ENCODE measurements around the gene GGT1. TPM values are rescaled to one million over a fixed set of nuclear protein-coding genes. Genes with fewer than 3 reads are reported as not detected.
"Not testable (repeated sequence)": the region's sequence is repeated elsewhere in the genome, so short reads cannot be mapped to it uniquely, and the experiment has no call there.

The GGT1 gene
- polyA plus RNA-seq (ENCODE audit: insufficient read length in 3 of 3), result 10 to 100 TPM; 42.8 to 72.1 (median 50.8) TPM
- long read RNA-seq, donor 1, partial matches to known transcripts, result 6 of 7 reads
- long read RNA-seq, donor 1, other reads (novel, unspliced or antisense), result 0 of 7 reads
- long read RNA-seq, donor 2, result 0 reads
- long read RNA-seq, donor 3, partial matches to known transcripts, result 5 of 7 reads
- long read RNA-seq, donor 3, other reads (novel, unspliced or antisense), result 0 of 7 reads
- long read RNA-seq, donor 4, partial matches to known transcripts, result 5 of 5 reads
- long read RNA-seq, donor 4, other reads (novel, unspliced or antisense), result 0 of 5 reads
- long read RNA-seq, donor 5, partial matches to known transcripts, result 16 of 17 reads
- long read RNA-seq, donor 5, other reads (novel, unspliced or antisense), result 0 of 17 reads
- long read RNA-seq, donor 6, partial matches to known transcripts, result 9 of 10 reads
- long read RNA-seq, donor 6, other reads (novel, unspliced or antisense), result 0 of 10 reads
- long read RNA-seq, donor 7, partial matches to known transcripts, result 0 of 2 reads
- long read RNA-seq, donor 7, other reads (novel, unspliced or antisense), result 0 of 2 reads
- long read RNA-seq, donor 8, partial matches to known transcripts, result 11 of 12 reads
- long read RNA-seq, donor 8, other reads (novel, unspliced or antisense), result 0 of 12 reads
- long read RNA-seq, donor 9, partial matches to known transcripts, result 0 of 2 reads
- long read RNA-seq, donor 9, other reads (novel, unspliced or antisense), result 0 of 2 reads
- long read RNA-seq, donor 10, partial matches to known transcripts, result 14 of 16 reads
- long read RNA-seq, donor 10, other reads (novel, unspliced or antisense), result 0 of 16 reads
- long read RNA-seq, donor 11, result 0 reads
- long read RNA-seq, donor 12, result 0 reads
- long read RNA-seq, donor 13, transcript GGT1-205 (5 exons, 1,033 nt), result major isoform, 5 of 5 reads
- long read RNA-seq, donor 13, partial matches to known transcripts, result 0 of 5 reads
- long read RNA-seq, donor 13, other reads (novel, unspliced or antisense), result 0 of 5 reads
- long read RNA-seq, donor 14, partial matches to known transcripts, result 0 of 3 reads
- long read RNA-seq, donor 14, other reads (novel, unspliced or antisense), result 0 of 3 reads
- long read RNA-seq, donor 15, partial matches to known transcripts, result 6 of 7 reads
- long read RNA-seq, donor 15, other reads (novel, unspliced or antisense), result 0 of 7 reads
- long read RNA-seq, donor 16, partial matches to known transcripts, result 14 of 24 reads
- long read RNA-seq, donor 16, other reads (novel, unspliced or antisense), result 5 of 24 reads

GRCh38 chr22:24602847-24603769 is at the start of gene GGT1:
Gene GGT1 (plus strand): TSS chr22:24603193. CDS start chr22:24611082, 7,889 bp downstream.
- not testable (repeated sequence) for DNase-seq (ENCODE audit: extremely low read depth in 1 of 11, low read depth in 9 of 11, low spot score in 4 of 11)

- peak in 4 of 11 donors; percentile 10 to 27 (median 15) for DNase-seq (ENCODE audit: extremely low read depth in 1 of 11, low read depth in 9 of 11, low spot score in 4 of 11)
These were observed 49.2 kb upstream of the GGT1 start for GRCh38 chr22:24553597-24554312.

- peak in 6 of 11 donors; percentile 12 to 22 (median 15) for DNase-seq (ENCODE audit: extremely low read depth in 1 of 11, low read depth in 9 of 11, low spot score in 4 of 11)
These were observed 48.5 kb upstream of the GGT1 start, which contains the start of gene GUCD1 for GRCh38 chr22:24554313-24555164. Gene GUCD1 (minus strand): TSS chr22:24555138. CDS start chr22:24554991, 147 bp downstream.

- peak; percentile 93 to 99 (median 98) for DNase-seq (ENCODE audit: extremely low read depth in 1 of 11, low read depth in 9 of 11, low spot score in 4 of 11)
These were observed 47.6 kb upstream of the GGT1 start, which contains the start of gene SNRPD3 for GRCh38 chr22:24555165-24556039. Gene SNRPD3 (plus strand): TSS chr22:24555999. CDS start chr22:24557675, 1,676 bp downstream.

- no peak for DNase-seq (ENCODE audit: extremely low read depth in 1 of 11, low read depth in 9 of 11, low spot score in 4 of 11)
These were observed 43.5 kb upstream of the GGT1 start for GRCh38 chr22:24559471-24559870.

GRCh38 chr22:24563246-24563645 is 39.7 kb upstream of the GGT1 start:
- no peak for DNase-seq (ENCODE audit: extremely low read depth in 1 of 11, low read depth in 9 of 11, low spot score in 4 of 11)

- no peak for DNase-seq (ENCODE audit: extremely low read depth in 1 of 11, low read depth in 9 of 11, low spot score in 4 of 11)
These were observed 38.5 kb upstream of the GGT1 start for GRCh38 chr22:24564376-24565058.

- no peak for DNase-seq (ENCODE audit: extremely low read depth in 1 of 11, low read depth in 9 of 11, low spot score in 4 of 11)
These were observed 37.9 kb upstream of the GGT1 start for GRCh38 chr22:24565077-24565476.

GRCh38 chr22:24566899-24567511 is 36.0 kb upstream of the GGT1 start:
- DNase-seq (ENCODE audit: extremely low read depth in 1 of 11, low read depth in 9 of 11, low spot score in 4 of 11), result no peak

GRCh38 chr22:24567668-24568067 is 35.3 kb upstream of the GGT1 start:
- no peak for DNase-seq (ENCODE audit: extremely low read depth in 1 of 11, low read depth in 9 of 11, low spot score in 4 of 11)

GRCh38 chr22:24571266-24571665 is 31.7 kb upstream of the GGT1 start:
- no peak for DNase-seq (ENCODE audit: extremely low read depth in 1 of 11, low read depth in 9 of 11, low spot score in 4 of 11)

- DNase-seq (ENCODE audit: extremely low read depth in 1 of 11, low read depth in 9 of 11, low spot score in 4 of 11), result no peak
These were observed 26.2 kb upstream of the GGT1 start for GRCh38 chr22:24576778-24577177.

GRCh38 chr22:24578355-24579257 is 24.4 kb upstream of the GGT1 start:
- DNase-seq (ENCODE audit: extremely low read depth in 1 of 11, low read depth in 9 of 11, low spot score in 4 of 11), result no peak

- DNase-seq (ENCODE audit: extremely low read depth in 1 of 11, low read depth in 9 of 11, low spot score in 4 of 11), result no peak
These were observed 23.8 kb upstream of the GGT1 start for GRCh38 chr22:24579258-24579601.
